Fibroblast of lung (primary cell): Measurements from ENCODE around the gene SMG6. TPM values are rescaled to one million over a fixed set of nuclear protein-coding genes. Genes with fewer than 3 reads are reported as not detected.
A peak's percentile ranks its signal among the peaks of the same experiment; 100 is the strongest.

Experiments
- DNase-seq, 2 donors: peaks; one replicate each; pipeline versions ENCODE4 v3.0.0 to v3.0.0-alpha.2; 2010; ENCODE audit warnings: low read depth in 2 of 2
- H2AFZ ChIP-seq: 2 replicates; pipeline ENCODE4 v1.5.1; 2012; ENCODE audit warnings: low read length, control low read depth, inconsistent platforms
- H3K27ac ChIP-seq: 2 replicates; pipeline ENCODE4 v1.5.1; 2011; ENCODE audit warnings: low read length, control low read depth; ENCODE audit not compliant: insufficient read depth
- H3K27me3 ChIP-seq: 2 replicates; pipeline ENCODE4 v1.5.1; 2011; ENCODE audit warnings: mild to moderate bottlenecking, low read length; ENCODE audit not compliant: control insufficient read depth, insufficient read depth
- H3K36me3 ChIP-seq: 2 replicates; pipeline ENCODE4 v1.5.1; 2011; ENCODE audit warnings: low read length; ENCODE audit not compliant: control insufficient read depth, insufficient read depth
- H3K4me1 ChIP-seq: 2 replicates; pipeline ENCODE4 v1.5.1; 2011; ENCODE audit warnings: low read length; ENCODE audit not compliant: control insufficient read depth, insufficient read depth; ENCODE audit errors: extremely low read depth
- H3K4me2 ChIP-seq: 2 replicates; pipeline ENCODE4 v1.5.1; 2011; ENCODE audit warnings: low read length, control low read depth; ENCODE audit not compliant: insufficient read depth; ENCODE audit errors: extremely low read depth
- H3K4me3 ChIP-seq, 4 experiments: fragments of 200-600 bp in 1 of 4; sonication (generic) in 1 of 4; replicated peaks in 1 of 4; 2 replicates each; pipeline ENCODE4 v1.5.1; 2011 to 2016; ENCODE audit warnings: low read length in 4 of 4, low read depth in 3 of 4, mild to moderate bottlenecking in 3 of 4, control low read depth in 2 of 4, inconsistent platforms in 1 of 4, mixed read lengths in 1 of 4; ENCODE audit not compliant: insufficient read depth in 1 of 4; ENCODE audit errors: control extremely low read depth in 1 of 4
- H3K79me2 ChIP-seq: 2 replicates; pipeline ENCODE4 v1.5.1; 2012; ENCODE audit warnings: mild to moderate bottlenecking, low read length, inconsistent platforms; ENCODE audit not compliant: control insufficient read depth, insufficient read depth
- H3K9ac ChIP-seq: 2 replicates; pipeline ENCODE4 v1.5.1; 2011; ENCODE audit warnings: mild to moderate bottlenecking, low read length, control low read depth; ENCODE audit not compliant: insufficient read depth
- H3K9me3 ChIP-seq: 2 replicates; pipeline ENCODE4 v1.5.1; 2012; ENCODE audit warnings: low read depth, low read length; ENCODE audit not compliant: control insufficient read depth, insufficient read depth
- H4K20me1 ChIP-seq: 2 replicates; pipeline ENCODE4 v1.5.1; 2011; ENCODE audit warnings: low read length; ENCODE audit not compliant: control insufficient read depth, insufficient read depth; ENCODE audit errors: extremely low read depth
- EZH2 ChIP-seq: IDR thresholded peaks from 2 replicates; pipeline ENCODE4 v1.5.1; 2012; ENCODE audit warnings: low read length, control low read depth, mild to moderate bottlenecking; ENCODE audit errors: missing control alignments
- polyA plus RNA-seq, 2 donors: library from polyadenylated mRNA; depleted of rRNA in 1 of 2; stranded (reverse) in 1 of 2; unstranded in 1 of 2; fragments of >200 nt; gene quantifications; 2 replicates each; pipeline ENCODE4 v1.2.1, GENCODE V29; 2011 to 2012; ENCODE audit warnings: missing spikeins in 1 of 2
- total RNA-seq: library from RNA; depleted of rRNA; stranded (reverse); fragments of >200 nt; gene quantifications from 2 replicates; pipeline ENCODE4 v1.2.1, GENCODE V29; 2014
- TF ChIP-seq, protein P1 (sequence below), 2 donors: IDR thresholded peaks in 1 of 2; conservative IDR thresholded peaks in 1 of 2; 1 replicate in 1 of 2; 2 replicates in 1 of 2; pipeline ENCODE4 v1.5.1; 2011 to 2012; ENCODE audit warnings: low read length in 2 of 2, control low read depth in 1 of 2, inconsistent platforms in 1 of 2, low read depth in 1 of 2, mild to moderate bottlenecking in 1 of 2

The SMG6 gene
- total and polyA plus RNA-seq, 2 donors (not counting 1 experiment from before 2014, with no cell fraction given): 14.7 to 29.9 TPM

DNA sequence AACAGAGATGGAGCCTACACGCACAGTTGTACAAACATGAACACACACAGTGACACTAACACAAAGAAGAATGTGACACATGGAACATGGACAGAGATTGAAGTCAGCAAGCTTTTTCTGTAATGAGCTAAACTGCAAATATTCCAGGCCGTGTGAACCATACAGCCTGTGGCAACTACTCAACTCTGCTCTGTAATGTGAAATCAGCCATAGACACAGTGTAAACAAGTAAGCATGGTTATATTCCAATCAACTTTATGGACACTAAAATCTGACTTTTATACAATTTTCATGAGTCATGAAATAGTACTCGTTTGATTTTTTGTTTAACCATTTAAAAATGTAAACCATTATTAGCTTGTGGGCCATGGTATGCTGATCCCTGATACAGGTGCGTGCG is 120.2 kb downstream of the SMG6 start:
- Histone ChIP-seq H3K27ac (peak overlapping the region; percentile 50), H3K36me3 (peaks cover 7% of the 10 kb centered on the region)

DNA sequence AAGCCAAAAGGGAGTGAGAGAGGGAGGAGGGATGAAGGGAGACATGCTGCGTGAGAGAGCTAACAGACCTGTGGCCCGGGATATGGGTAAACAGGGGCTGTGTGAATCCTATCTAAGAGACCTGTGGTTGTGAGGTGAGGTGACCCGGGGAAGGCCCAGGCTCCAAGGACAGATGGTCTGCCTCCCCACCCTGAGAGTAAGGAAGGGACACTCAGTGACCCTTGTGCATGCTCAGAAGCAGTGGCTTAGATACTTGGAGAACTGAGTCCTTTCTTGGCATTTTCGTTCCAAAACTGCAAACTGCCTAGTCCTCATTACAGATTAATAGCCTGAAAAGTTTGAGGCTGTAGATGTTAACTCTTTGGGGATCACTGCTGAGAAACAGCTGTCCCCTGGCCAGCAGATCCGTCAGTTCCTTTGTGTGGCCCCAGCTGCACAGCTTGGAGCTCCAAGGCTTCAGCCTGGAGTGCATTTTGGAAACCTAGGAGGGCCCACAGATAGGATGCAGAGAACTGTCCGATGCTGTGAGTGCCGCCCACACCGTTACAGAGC is 121.6 kb downstream of the SMG6 start:
- peak overlapping the region; percentile 18 for H3K9ac ChIP-seq
- no peaks in the 10 kb centered on the region for H3K9me3 ChIP-seq
- H3K27ac ChIP-seq: peak overlapping the region; percentile 75
- no peak overlapping the region for H2AFZ ChIP-seq
- H3K79me2 ChIP-seq: no peaks in the 10 kb centered on the region
- TF ChIP-seq, protein P1, sequence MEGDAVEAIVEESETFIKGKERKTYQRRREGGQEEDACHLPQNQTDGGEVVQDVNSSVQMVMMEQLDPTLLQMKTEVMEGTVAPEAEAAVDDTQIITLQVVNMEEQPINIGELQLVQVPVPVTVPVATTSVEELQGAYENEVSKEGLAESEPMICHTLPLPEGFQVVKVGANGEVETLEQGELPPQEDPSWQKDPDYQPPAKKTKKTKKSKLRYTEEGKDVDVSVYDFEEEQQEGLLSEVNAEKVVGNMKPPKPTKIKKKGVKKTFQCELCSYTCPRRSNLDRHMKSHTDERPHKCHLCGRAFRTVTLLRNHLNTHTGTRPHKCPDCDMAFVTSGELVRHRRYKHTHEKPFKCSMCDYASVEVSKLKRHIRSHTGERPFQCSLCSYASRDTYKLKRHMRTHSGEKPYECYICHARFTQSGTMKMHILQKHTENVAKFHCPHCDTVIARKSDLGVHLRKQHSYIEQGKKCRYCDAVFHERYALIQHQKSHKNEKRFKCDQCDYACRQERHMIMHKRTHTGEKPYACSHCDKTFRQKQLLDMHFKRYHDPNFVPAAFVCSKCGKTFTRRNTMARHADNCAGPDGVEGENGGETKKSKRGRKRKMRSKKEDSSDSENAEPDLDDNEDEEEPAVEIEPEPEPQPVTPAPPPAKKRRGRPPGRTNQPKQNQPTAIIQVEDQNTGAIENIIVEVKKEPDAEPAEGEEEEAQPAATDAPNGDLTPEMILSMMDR (conservative IDR thresholded peaks at IDR 0.05 in 1 of 2, IDR thresholded peaks at IDR 0.05 in 1 of 2; ENCODE audit: low read depth in 1 of 2, low read length in 2 of 2): no peak
- TF ChIP-seq EZH2: no peak
- no peaks in the 10 kb centered on the region for H4K20me1 ChIP-seq
- H3K4me2 ChIP-seq: peak overlapping the region; percentile 5
- H3K4me3 ChIP-seq: no peak overlapping the region
- no peak for DNase-seq
- peaks cover 55% of the 10 kb centered on the region for H3K4me1 ChIP-seq
- H3K27me3 ChIP-seq: no peaks in the 10 kb centered on the region
- H3K36me3 ChIP-seq: peaks cover 3% of the 10 kb centered on the region

More for the DNA sequence above, 120.2 kb downstream of the SMG6 start:
- Histone ChIP-seq H3K9me3 (no peaks in the 10 kb centered on the region), H3K27me3 (no peaks in the 10 kb centered on the region), H3K79me2 (no peaks in the 10 kb centered on the region), H3K4me2 (no peak overlapping the region), H3K4me1 (peaks cover 42% of the 10 kb centered on the region), H3K4me3 (no peak overlapping the region), H3K9ac (no peak overlapping the region), H2AFZ (no peak overlapping the region), H4K20me1 (no peaks in the 10 kb centered on the region)
- DNase-seq: peak; percentile 37 to 58
- no peak for TF ChIP-seq EZH2
- TF ChIP-seq, protein P1 (conservative IDR thresholded peaks at IDR 0.05 in 1 of 2, IDR thresholded peaks at IDR 0.05 in 1 of 2; ENCODE audit: low read depth in 1 of 2, low read length in 2 of 2): no peak

DNA sequence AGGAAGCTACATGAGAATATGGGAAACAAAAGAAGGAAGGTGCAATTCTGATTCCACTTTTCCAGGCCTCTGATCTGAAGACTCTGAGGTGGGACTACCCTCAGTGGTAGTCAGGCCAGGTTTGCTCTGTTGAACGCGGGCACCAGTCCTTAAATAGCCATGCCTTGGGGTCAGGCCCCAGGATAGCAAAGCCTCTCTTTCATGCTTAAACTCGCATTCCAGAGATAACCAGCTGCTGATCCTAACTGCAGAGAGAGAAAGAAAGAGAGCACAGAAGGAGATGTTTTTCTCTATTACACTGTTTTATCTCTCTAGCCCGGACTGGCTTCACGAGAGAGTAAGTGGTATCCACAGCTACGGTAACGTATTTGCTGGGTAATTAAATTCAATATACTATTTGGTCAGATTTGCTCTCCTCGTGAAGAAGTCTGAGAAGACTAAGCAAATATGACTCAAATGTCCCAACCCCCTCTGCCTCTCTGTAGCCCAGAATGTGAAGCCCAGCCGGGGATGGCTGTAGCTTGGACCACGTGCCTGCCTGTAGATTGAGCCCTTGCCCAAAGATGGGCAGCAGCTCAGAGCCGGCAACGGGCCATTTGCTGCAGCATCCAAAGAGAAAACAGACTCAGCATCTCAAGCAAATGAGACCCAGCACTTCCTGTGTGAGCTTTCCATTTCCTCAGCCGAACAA is 122.2 kb downstream of the SMG6 start:
- Histone ChIP-seq H3K4me3 (no peak overlapping the region), H3K9me3 (no peaks in the 10 kb centered on the region), H2AFZ (no peak overlapping the region), H3K36me3 (peaks cover 3% of the 10 kb centered on the region), H3K27ac (peak overlapping the region; percentile 75), H3K4me2 (peak overlapping the region; percentile 48), H3K27me3 (no peaks in the 10 kb centered on the region), H3K4me1 (peaks cover 61% of the 10 kb centered on the region), H3K9ac (peak overlapping the region; percentile 43), H3K79me2 (no peaks in the 10 kb centered on the region), H4K20me1 (no peaks in the 10 kb centered on the region)
- TF ChIP-seq, protein P1 (conservative IDR thresholded peaks at IDR 0.05 in 1 of 2, IDR thresholded peaks at IDR 0.05 in 1 of 2; ENCODE audit: low read depth in 1 of 2, low read length in 2 of 2): no peak
- no peak for TF ChIP-seq EZH2
- DNase-seq: peak; percentile 95 to 98
